GM19023 (cell line): ENCODE data around the gene ENPP3.
A peak's percentile ranks its signal among the peaks of the same experiment; 100 is the strongest.
"Not testable (repeated sequence)": the region's sequence is repeated elsewhere in the genome, so short reads cannot be mapped to it uniquely, and the experiment has no call there.

ENCODE experiments used
- ATAC-seq: cut with Tn5 transposase; IDR thresholded peaks from one replicate; pipeline ENCODE4 v1.9.1; 2021; ENCODE audit warnings: mild to moderate bottlenecking, moderate library complexity; ENCODE audit not compliant: unreplicated experiment

ENPP3 gene

DNA sequence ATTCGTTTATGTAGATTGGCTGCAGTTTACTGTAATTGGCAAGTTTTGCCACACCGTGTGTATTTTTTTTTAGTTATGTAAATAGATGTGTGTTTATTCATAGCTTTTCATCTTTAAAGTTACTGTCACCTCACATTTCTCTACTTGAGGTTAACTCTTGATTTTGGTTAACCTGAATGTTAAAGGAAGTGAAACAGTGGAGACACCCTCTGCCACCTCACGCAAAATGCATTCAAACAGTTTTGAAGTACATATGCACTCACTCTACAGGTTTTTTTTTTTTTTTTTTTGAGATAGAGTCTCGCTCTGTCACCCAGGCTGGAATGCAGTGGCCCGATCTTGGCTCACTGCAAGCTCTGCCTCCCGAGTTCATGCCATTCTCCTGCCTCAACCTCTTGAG is 46.4 kb downstream of the ENPP3 start:
- ATAC-seq = peak; percentile 43

GRCh38 chr6:131685266-131685780 is 48.2 kb downstream of the ENPP3 start:
- ATAC-seq = peak; percentile 59

GRCh38 chr6:131687022-131687421 is 49.9 kb downstream of the ENPP3 start:
- ATAC-seq = no peak

DNA sequence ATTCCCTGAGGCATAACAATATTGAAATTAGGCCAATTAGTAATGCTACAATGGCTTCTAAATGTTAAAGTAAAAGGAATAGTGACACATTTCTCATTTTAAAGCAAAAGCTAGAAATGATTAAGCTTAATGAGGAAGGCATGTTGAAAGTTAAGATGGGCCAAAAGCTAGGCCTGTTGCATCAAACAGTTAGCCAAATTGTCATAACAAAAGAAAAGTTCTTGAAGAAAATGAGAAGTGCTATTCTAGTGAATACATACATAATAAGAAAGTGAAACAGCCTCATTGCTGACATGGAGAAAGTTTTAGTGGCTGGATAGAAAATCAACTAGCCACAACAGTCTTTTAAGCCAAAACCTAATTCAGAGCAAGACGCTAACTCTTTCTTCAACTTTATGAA is 51.2 kb downstream of the ENPP3 start:
- peak; percentile 72 for ATAC-seq

GRCh38 chr6:131692031-131692430 is 54.9 kb downstream of the ENPP3 start:
- ATAC-seq = no peak

GRCh38 chr6:131692589-131692988 is 55.5 kb downstream of the ENPP3 start:
- no peak for ATAC-seq

DNA sequence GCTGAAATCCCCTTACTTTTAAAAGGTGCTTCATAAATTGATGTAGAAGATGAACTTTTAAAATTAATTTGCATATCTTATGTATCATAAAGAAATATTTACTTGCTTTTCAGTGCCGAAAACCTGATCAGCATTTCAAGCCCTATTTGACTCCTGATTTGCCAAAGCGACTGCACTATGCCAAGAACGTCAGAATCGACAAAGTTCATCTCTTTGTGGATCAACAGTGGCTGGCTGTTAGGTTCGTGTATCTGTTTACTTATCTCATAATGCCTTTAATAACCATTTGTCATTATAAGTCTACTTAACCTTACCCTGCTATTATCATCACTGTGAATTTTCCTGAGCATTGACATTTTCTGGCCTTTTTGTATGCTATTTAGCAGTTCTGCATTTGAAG is 56.3 kb downstream of the ENPP3 start:
- no peak for ATAC-seq

DNA sequence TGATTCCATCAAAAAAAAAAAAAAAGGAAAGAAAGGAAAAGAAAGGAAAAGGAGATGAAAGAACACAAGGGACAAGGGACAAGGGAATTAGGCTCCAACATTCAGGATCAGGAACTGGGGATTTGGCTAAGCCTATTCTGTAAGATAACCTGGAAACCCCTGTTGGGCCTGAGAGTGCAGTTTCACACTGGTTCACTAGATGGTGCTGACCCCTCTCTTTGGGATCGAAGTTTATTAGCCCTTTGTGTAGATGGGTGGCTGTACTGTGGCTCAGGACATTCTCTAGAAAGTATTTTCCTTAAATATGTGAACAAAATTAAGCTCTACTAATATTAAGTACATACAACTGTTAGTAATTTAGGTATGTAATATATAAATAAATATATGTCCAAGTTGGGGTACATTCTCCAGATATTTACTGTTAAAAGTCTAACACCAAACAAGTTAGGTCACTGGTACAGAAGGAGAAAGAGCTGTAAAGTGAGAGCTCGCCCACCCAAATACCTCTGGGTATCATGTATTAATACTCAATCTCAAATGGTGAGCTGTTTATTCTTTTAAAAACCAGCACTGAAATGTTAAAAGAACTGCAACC is 57.8 kb downstream of the ENPP3 start:
- peak; percentile 79 for ATAC-seq

DNA sequence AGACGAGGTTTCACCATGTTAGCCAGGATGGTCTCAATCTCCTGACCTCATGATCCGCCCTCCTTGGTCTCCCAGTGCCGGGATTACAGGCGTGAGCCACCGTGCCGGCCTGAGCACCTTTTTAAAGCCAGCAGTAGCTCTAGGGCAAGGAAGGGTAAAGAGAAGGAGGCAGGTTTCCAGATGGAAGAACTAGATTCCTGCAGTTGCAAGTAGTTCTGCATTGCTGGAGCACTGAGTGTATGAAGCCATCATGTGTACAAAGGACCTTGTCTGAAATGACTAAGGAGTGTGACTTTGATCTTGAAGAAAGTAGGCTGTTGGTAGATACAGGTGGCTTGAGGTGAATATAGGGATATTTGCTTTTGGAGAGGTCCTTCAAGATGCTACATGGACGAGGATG is 59.9 kb downstream of the ENPP3 start:
- ATAC-seq = no peak

DNA sequence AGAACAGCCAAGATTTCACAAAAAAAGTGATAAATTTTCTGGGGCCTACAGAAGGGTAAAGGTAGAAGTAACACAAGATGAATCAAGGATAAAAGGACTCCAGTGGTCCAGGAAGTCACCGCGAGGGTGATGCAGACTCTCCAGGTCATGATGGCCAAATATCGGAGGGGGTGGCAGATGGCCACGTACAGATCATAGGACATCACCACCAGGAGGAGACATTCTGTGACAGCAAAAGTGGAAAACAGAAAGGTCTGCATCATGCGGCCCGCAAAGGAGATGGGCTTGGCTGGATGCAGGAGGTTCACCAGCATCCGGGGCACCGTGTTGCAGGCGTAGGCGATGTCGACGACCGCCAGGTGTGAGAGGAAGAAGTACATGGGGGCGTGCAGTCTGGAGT is 63.7 kb downstream of the ENPP3 start:
- not testable (repeated sequence) for ATAC-seq

DNA sequence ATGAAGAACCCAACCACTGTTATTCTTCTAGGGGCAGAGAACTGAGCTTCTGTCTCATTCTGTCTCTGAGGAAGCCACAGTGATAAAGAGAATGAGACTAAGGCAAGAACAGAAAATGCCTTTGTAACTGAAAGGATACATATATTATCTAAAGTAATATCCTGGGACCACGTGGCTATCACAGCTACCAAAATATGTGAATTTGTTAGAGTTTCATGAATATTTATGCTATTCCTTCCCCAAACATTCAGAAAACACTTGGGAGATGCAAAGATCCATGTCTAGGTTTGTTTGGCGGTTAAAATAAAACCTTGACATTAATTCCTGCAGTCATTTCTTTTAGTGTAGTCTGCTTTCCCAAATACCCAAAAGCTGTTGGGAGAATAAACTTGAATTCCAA is 66.8 kb downstream of the ENPP3 start:
- ATAC-seq = not testable (repeated sequence)

- ATAC-seq = not testable (repeated sequence)
Observed at GRCh38 chr6:131710917-131711316, 73.8 kb downstream of the ENPP3 start, which contains the start of gene CTAGE9. Gene CTAGE9 (minus strand): TSS chr6:131711017. CDS start chr6:131711017, 0 bp downstream.

DNA sequence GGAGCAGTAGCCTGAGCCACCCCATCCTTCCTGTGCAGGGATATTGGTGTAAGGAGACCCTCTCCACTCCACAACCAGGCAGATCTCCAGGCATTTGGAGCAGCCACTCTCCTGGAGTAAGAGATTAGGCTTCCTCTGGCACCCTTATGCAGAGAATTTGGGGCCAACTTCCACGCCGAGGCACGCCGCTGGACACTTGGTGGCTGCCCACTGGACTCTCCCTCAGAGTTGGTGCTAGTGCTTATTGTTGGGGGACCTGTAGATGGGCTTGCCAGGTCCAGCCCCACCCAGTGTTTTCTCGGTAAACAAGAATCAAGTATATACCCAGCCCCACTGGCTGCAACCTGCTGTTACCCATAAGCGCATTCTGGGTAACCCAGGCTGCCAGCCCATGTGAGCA is 78.5 kb downstream of the ENPP3 start:
- ATAC-seq = not testable (repeated sequence)

- ATAC-seq = no peak
Observed at GRCh38 chr6:131717836-131718542, 80.9 kb downstream of the ENPP3 start.

GRCh38 chr6:131721161-131721560 is 84.1 kb downstream of the ENPP3 start:
- ATAC-seq = no peak

- no peak for ATAC-seq
Observed at GRCh38 chr6:131724114-131724513, 87.0 kb downstream of the ENPP3 start.

DNA sequence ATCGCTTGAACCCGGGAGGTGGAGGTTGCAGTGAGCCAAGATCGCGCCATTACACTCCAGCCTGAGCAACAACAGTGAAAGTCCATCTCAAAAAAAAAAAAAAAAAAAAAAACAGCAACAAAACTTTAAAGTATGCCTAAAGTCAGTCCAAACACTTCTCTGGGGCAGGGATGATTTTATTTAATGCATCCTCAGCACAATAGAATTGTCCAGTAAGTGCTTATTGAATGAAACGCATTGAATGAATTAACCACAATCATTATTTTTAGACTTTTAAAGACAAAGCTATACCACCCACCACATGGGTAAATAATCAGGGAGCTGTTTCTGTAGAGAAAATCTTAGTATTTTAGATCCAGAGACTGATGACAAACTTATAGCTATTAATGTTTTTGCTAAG is 90.4 kb downstream of the ENPP3 start:
- no peak for ATAC-seq

DNA sequence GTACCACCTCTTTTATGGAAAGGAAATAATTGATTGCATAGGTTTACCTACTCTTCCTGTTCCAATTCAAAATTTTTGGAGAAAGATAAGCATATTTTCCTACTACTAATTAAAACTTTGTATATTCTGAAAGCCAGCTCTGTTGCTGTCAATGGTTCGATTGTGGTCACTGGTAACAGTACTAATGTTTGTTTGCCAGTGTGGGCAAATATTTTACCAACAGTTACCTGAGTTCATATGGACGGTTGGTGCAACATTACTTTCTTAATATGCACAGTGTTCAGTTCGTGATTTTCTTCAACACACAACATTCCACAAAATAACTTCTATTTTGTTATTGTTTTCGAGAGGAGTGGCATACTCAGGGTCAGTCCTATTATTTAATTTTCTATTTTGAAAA is 90.8 kb downstream of the ENPP3 start:
- ATAC-seq = no peak

DNA sequence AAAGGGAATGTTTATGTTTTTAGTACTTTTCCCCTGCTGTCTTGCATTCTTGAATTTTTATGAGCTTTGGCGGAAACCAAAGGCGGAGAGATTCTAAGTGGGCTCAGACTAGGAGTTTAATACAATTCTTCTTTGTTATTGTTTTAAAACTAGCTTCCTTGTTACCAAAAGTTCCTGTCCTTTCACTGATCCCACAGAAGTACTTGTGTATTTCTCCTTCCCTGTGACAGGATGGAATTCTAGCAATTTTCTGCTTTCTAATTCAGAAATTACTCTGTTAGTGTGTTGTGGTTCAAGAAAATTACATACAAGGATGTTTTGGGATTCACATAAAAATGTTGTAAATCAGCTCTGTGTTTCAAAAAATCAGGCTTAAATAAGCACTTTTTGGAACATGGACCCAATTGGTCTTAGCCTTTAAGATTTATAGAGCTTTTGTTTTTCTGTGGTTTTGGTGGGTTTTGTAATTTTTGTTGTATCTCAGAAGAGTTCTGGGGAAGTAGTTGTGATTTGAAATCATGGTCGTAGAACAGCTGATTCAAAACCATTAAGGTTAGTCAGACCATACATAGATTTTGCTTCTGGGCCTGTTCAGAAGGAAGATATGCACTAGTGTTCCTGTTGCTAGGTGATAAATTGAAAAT is 91.3 kb downstream of the ENPP3 start:
- no peak for ATAC-seq

DNA sequence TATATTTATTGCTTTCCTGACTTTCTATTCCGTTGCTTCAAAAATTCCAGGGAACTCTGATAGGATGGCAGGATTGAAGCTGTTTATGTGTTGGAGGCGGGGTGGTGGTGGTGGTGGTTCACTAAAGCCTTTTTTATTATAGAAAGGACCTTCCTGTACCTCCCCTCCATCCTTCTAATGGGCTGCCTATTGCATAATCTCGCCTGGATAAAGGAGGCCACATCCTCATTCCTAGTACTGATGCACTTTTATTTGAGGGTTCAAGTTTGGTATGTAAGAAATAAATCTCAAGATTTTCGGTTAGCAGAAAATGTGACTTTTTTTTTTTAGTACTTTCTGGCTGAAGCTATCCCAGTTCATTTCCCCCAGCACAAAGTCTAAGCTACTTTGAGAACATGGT is 92.4 kb downstream of the ENPP3 start:
- ATAC-seq = no peak

- no peak for ATAC-seq
Observed at GRCh38 chr6:131730264-131730663, 93.2 kb downstream of the ENPP3 start.

DNA sequence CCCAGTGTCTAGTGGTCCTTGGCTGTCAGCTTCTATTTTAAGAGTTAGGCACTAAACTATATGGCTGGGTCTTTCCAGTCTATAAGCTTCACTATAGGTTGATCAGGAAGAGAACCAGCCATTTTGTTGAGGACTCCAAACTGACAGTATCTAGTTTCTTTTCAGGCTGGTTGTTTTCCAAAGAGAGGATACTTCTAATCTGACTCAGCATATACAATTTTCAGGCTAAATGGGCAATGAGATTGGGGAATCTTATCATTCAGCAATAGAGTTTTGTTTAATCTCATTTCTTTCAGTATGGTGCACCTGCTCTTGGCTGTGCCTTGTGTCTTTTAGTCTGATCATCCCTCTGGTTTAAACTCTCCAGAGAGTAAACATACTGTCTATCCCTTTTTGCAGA is 94.1 kb downstream of the ENPP3 start:
- no peak for ATAC-seq
